Activated T-cell treated with anti-CD3 and anti-CD28 coated beads, Interleukin-2, amount 50 U/mL, for 1 hour (primary cell): ENCODE results near the gene TLX3.
"Not testable (repeated sequence)": the region's sequence is repeated elsewhere in the genome, so short reads cannot be mapped to it uniquely, and the experiment has no call there.

Experiments
- DNase-seq: peaks from one replicate; pipeline ENCODE4 v3.0.0-alpha.2; 2020

The TLX3 gene

GRCh38 chr5:171330021-171330420 lies 21.0 kb downstream of the TLX3 start:
- no peak for DNase-seq

- no peak for DNase-seq
These were observed 26.6 kb downstream of the TLX3 start for GRCh38 chr5:171335616-171336015.

GRCh38 chr5:171336521-171337209 lies 27.6 kb downstream of the TLX3 start:
- DNase-seq: no peak

- no peak for DNase-seq
These were observed 28.1 kb downstream of the TLX3 start for GRCh38 chr5:171337210-171337569.

GRCh38 chr5:171340042-171340441 lies 31.0 kb downstream of the TLX3 start:
- no peak for DNase-seq

GRCh38 chr5:171340491-171340890 lies 31.4 kb downstream of the TLX3 start:
- no peak for DNase-seq

GRCh38 chr5:171342362-171343111 lies 33.5 kb downstream of the TLX3 start:
- no peak for DNase-seq

GRCh38 chr5:171344936-171345608 lies 36.0 kb downstream of the TLX3 start:
- DNase-seq: no peak

GRCh38 chr5:171351536-171352073 lies 42.6 kb downstream of the TLX3 start:
- no peak for DNase-seq

GRCh38 chr5:171355302-171355724 lies 46.3 kb downstream of the TLX3 start:
- DNase-seq: no peak

GRCh38 chr5:171357843-171358242 lies 48.8 kb downstream of the TLX3 start:
- no peak for DNase-seq

- DNase-seq: not testable (repeated sequence)
These were observed 52.1 kb downstream of the TLX3 start for GRCh38 chr5:171361151-171361550.
